Measurements from ENCODE around the gene MAML3. TPM values are rescaled to one million over a fixed set of nuclear protein-coding genes. Genes with fewer than 3 reads are reported as not detected.

MAML3 gene
- total RNA-seq, 6 donors from 2014 or later, result 9.6 to 31.4 (median 14.5) TPM

- WGBS, 2 donors, result 38 to 45% methylated on average over 4 of the region's 4 CpGs
- no peak for ATAC-seq (ENCODE audit: low FRiP score in 2 of 2)
- Histone ChIP-seq H3K4me3 (no peak overlapping the region), H3K36me3 (no peaks in the 10 kb centered on the region), H3K9me3 (no peaks in the 10 kb centered on the region), H3K27ac (no peak overlapping the region), H3K27me3 (no peaks in the 10 kb centered on the region), H3K4me1 (peaks cover 7 to 25% (median 15%) of the 10 kb centered on the region in 4 donors)
- DNase-seq, result no peak
- TF ChIP-seq POLR2AphosphoS5 (IDR thresholded peaks at IDR 0.05) (no peak), EP300 (IDR thresholded peaks at IDR 0.05) (no peak), CTCF (IDR thresholded peaks at IDR 0.05) (no peak), POLR2A (IDR thresholded peaks at IDR 0.05) (no peak)
These were observed 353.9 kb downstream of the MAML3 start for GRCh38 chr4:139800082-139800481.

GRCh38 chr4:139799615-139800014 lies 354.4 kb downstream of the MAML3 start:
- H3K4me1 ChIP-seq, result peaks cover 7 to 25% (median 17%) of the 10 kb centered on the region in 4 donors
- TF ChIP-seq CTCF (IDR thresholded peaks at IDR 0.05) (no peak), POLR2AphosphoS5 (IDR thresholded peaks at IDR 0.05) (no peak), EP300 (IDR thresholded peaks at IDR 0.05) (no peak)
- no peaks in the 10 kb centered on the region for H3K27me3 ChIP-seq
- H3K27ac ChIP-seq, result no peak overlapping the region
- H3K4me3 ChIP-seq, result no peak overlapping the region
- H3K9me3 ChIP-seq, result no peaks in the 10 kb centered on the region
- H3K36me3 ChIP-seq, result no peaks in the 10 kb centered on the region
- no peak for DNase-seq
- ATAC-seq (ENCODE audit: low FRiP score in 2 of 2), result no peak

GRCh38 chr4:139798456-139798855 lies 355.5 kb downstream of the MAML3 start:
- no peaks in the 10 kb centered on the region for H3K9me3 ChIP-seq
- no peak for DNase-seq
- H3K27ac ChIP-seq, result no peak overlapping the region
- H3K36me3 ChIP-seq, result no peaks in the 10 kb centered on the region
- H3K4me1 ChIP-seq, result peaks cover 7 to 25% (median 19%) of the 10 kb centered on the region in 4 donors
- TF ChIP-seq CTCF (IDR thresholded peaks at IDR 0.05), result no peak
- TF ChIP-seq POLR2A (IDR thresholded peaks at IDR 0.05), result no peak
- no peak for TF ChIP-seq POLR2AphosphoS5 (IDR thresholded peaks at IDR 0.05)
- TF ChIP-seq EP300 (IDR thresholded peaks at IDR 0.05), result no peak
- H3K27me3 ChIP-seq, result no peaks in the 10 kb centered on the region
- H3K4me3 ChIP-seq, result no peak overlapping the region
- ATAC-seq (ENCODE audit: low FRiP score in 2 of 2), result no peak

GRCh38 chr4:139797287-139797686 lies 356.7 kb downstream of the MAML3 start:
- H3K4me1 ChIP-seq, result peaks cover 7 to 25% (median 19%) of the 10 kb centered on the region in 4 donors
- H3K4me3 ChIP-seq, result no peak overlapping the region

More at GRCh38 chr4:139797287-139797686, 356.7 kb downstream of the MAML3 start:
- no peak for TF ChIP-seq POLR2AphosphoS5 (IDR thresholded peaks at IDR 0.05)
- TF ChIP-seq CTCF (IDR thresholded peaks at IDR 0.05), result no peak
- TF ChIP-seq EP300 (IDR thresholded peaks at IDR 0.05), result no peak
- TF ChIP-seq POLR2A (IDR thresholded peaks at IDR 0.05), result no peak
- H3K9me3 ChIP-seq, result no peaks in the 10 kb centered on the region
- H3K36me3 ChIP-seq, result no peaks in the 10 kb centered on the region
- ATAC-seq (ENCODE audit: low FRiP score in 2 of 2) (no peak), DNase-seq (no peak)
- H3K27me3 ChIP-seq, result no peaks in the 10 kb centered on the region
- WGBS, 2 donors, result 83 to 95% methylated on average over 2 of the region's 2 CpGs
- no peak overlapping the region for H3K27ac ChIP-seq

Data from upper lobe of left lung (tissue), 6 donors.